ENCODE measurements around the gene BAZ2B. TPM values are rescaled to one million over a fixed set of nuclear protein-coding genes. Genes with fewer than 3 reads are reported as not detected.

Gene BAZ2B
- total RNA-seq, 1 experiment from 2014 or later, result 19.9 TPM

GRCh38 chr2:159647667-159648066, 31.3 kb upstream of the BAZ2B start:
- DNase-seq (ENCODE audit: low read depth, low spot score) (no peak), ATAC-seq (no peak)
- Histone ChIP-seq H3K9me3 (ENCODE audit: control insufficient read depth in 1 of 2, insufficient read depth in 1 of 2, low read depth in 1 of 2, low read length in 2 of 2) (no peaks in the 10 kb centered on the region), H3K4me2 (ENCODE audit: low read length) (no peak overlapping the region), H3K9me2 (ENCODE audit: insufficient read depth) (no peaks in the 10 kb centered on the region), H3K4me3 (replicated peaks in 1 of 2; ENCODE audit: low read depth in 1 of 2, low read length in 2 of 2) (no peak overlapping the region), H3K36me3 (ENCODE audit: control insufficient read depth in 1 of 2, insufficient read depth in 2 of 2, low read length in 2 of 2) (no peaks in the 10 kb centered on the region), H3K27ac (ENCODE audit: low read depth, low read length) (no peak overlapping the region), H3K79me2 (ENCODE audit: insufficient read depth, low read length) (no peaks in the 10 kb centered on the region), H2AFZ (ENCODE audit: low read depth, low read length, poor library complexity, severe bottlenecking) (no peak overlapping the region), H3K27me3 (ENCODE audit: insufficient read depth, low read length) (no peaks in the 10 kb centered on the region), H3K4me1 (ENCODE audit: control insufficient read depth in 1 of 2, insufficient read depth in 2 of 2, low read length in 2 of 2) (no peaks in the 10 kb centered on the region), H4K20me1 (ENCODE audit: insufficient read depth) (no peaks in the 10 kb centered on the region), H3K9ac (ENCODE audit: low read length) (no peak overlapping the region)
- RAD21 ChIA-PET (ENCODE audit: low non-redundant PET in 1 of 2, low total read pairs in 2 of 2, uncharacterized antibody in 2 of 2, unreplicated experiment in 2 of 2), result no interaction called here
- TF ChIP-seq ATF3 (IDR thresholded peaks at IDR 0.05) (no peak), YY1 (IDR thresholded peaks at IDR 0.05; ENCODE audit: extremely low read depth, insufficient replicate concordance, low read depth, low read length) (no peak), SP1 (IDR thresholded peaks at IDR 0.05; ENCODE audit: low read depth) (no peak), FOSL1 (IDR thresholded peaks at IDR 0.05; ENCODE audit: low read depth) (no peak), EGR1 (IDR thresholded peaks at IDR 0.05; ENCODE audit: low read depth) (no peak)
- BruUV-seq (replicated peaks), result no TSS peak
- intact Hi-C loops (cut with micrococcal nuclease), result no loop called here
- POLR2A ChIA-PET, result no interaction called here
- CTCF ChIA-PET, result no interaction called here

GRCh38 chr2:159640176-159640575, 23.8 kb upstream of the BAZ2B start:
- no peaks in the 10 kb centered on the region for H3K27me3 ChIP-seq (ENCODE audit: insufficient read depth, low read length)
- no TSS peak for BruUV-seq (replicated peaks)
- H2AFZ ChIP-seq (ENCODE audit: low read depth, low read length, poor library complexity, severe bottlenecking), result no peak overlapping the region
- no peaks in the 10 kb centered on the region for H3K79me2 ChIP-seq (ENCODE audit: insufficient read depth, low read length)
- H3K9me3 ChIP-seq (ENCODE audit: control insufficient read depth in 1 of 2, insufficient read depth in 1 of 2, low read depth in 1 of 2, low read length in 2 of 2), result no peaks in the 10 kb centered on the region
- H3K4me2 ChIP-seq (ENCODE audit: low read length), result no peak overlapping the region
- no peak for DNase-seq (ENCODE audit: low read depth, low spot score)
- POLR2A ChIA-PET, result no interaction called here
- peaks cover 15 to 19% of the 10 kb centered on the region in 2 experiments for H3K4me1 ChIP-seq (ENCODE audit: control insufficient read depth in 1 of 2, insufficient read depth in 2 of 2, low read length in 2 of 2)
- no peak overlapping the region for H3K9ac ChIP-seq (ENCODE audit: low read length)
- H4K20me1 ChIP-seq (ENCODE audit: insufficient read depth), result no peaks in the 10 kb centered on the region
- no peak overlapping the region for H3K27ac ChIP-seq (ENCODE audit: low read depth, low read length)
- CTCF ChIA-PET, result no interaction called here
- RAD21 ChIA-PET (ENCODE audit: low non-redundant PET in 1 of 2, low total read pairs in 2 of 2, uncharacterized antibody in 2 of 2, unreplicated experiment in 2 of 2), result no interaction called here
- H3K36me3 ChIP-seq (ENCODE audit: control insufficient read depth in 1 of 2, insufficient read depth in 2 of 2, low read length in 2 of 2), result no peaks in the 10 kb centered on the region
- intact Hi-C loops (cut with micrococcal nuclease), result no loop called here
- no peaks in the 10 kb centered on the region for H3K9me2 ChIP-seq (ENCODE audit: insufficient read depth)
- no peak overlapping the region for H3K4me3 ChIP-seq (replicated peaks in 1 of 2; ENCODE audit: low read depth in 1 of 2, low read length in 2 of 2)
- ATAC-seq, result no peak
- no peak for TF ChIP-seq MAX (IDR thresholded peaks at IDR 0.05)
- TF ChIP-seq POLR2A (IDR thresholded peaks at IDR 0.05; ENCODE audit: borderline replicate concordance, extremely low read depth, insufficient read depth, insufficient read length), result no peak
- no peak for TF ChIP-seq SP1 (IDR thresholded peaks at IDR 0.05; ENCODE audit: low read depth)
- no peak for TF ChIP-seq ZFX (IDR thresholded peaks at IDR 0.05)
- no peak for TF ChIP-seq POLR2AphosphoS5 (IDR thresholded peaks at IDR 0.05; ENCODE audit: low read depth, low read length)
- no peak for TF ChIP-seq EGR1 (IDR thresholded peaks at IDR 0.05; ENCODE audit: low read depth)
- no peak for TF ChIP-seq CTCF (IDR thresholded peaks at IDR 0.05 in 2 of 3, conservative IDR thresholded peaks at IDR 0.05 in 1 of 3; ENCODE audit: borderline replicate concordance in 1 of 3, insufficient read depth in 1 of 3, low read depth in 2 of 3, low read length in 2 of 3)
- TF ChIP-seq ZNF274 (IDR thresholded peaks at IDR 0.05; ENCODE audit: low read depth, low read length), result no peak
